A673 (cell line): ENCODE results near the gene DPYD. TPM values are rescaled to one million over a fixed set of nuclear protein-coding genes. Genes with fewer than 3 reads are reported as not detected.

Experiments
- BruUV-seq: library from RNA; stranded (reverse); fragments of 400-500 nt; replicated peaks from 2 replicates; lab custom pipeline; 2021; lab: Mats Ljungman, UMichigan
- CTCF ChIA-PET: fragments of 300-600 bp; sonication (Branson Sonifier 250); formaldehyde crosslinking; loops from one replicate; lab custom pipeline; 2022; ENCODE audit warnings: antibody characterized with exemption; lab: Charles Lee
- POLR2A ChIA-PET: fragments of 300-600 bp; sonication (Branson Sonifier 250); formaldehyde crosslinking; loops from one replicate; lab custom pipeline; 2022; ENCODE audit warnings: antibody characterized with exemption; ENCODE audit not compliant: low non-redundant PET; lab: Charles Lee
- DNase-seq: peaks from one replicate; pipeline ENCODE4 v3.0.0-alpha.2; 2015; ENCODE audit warnings: low spot score
- H3K27ac ChIP-seq: fragments of 200-600 bp; sonication (generic); 2 replicates; pipeline ENCODE4 v1.5.1; 2016; ENCODE audit warnings: mixed run types, low read depth, mild to moderate bottlenecking, mixed read lengths, antibody characterized with exemption, low read length; ENCODE audit not compliant: poor library complexity, severe bottlenecking
- H3K27me3 ChIP-seq: fragments of 200-600 bp; sonication (generic); replicated peaks from 2 replicates; pipeline ENCODE4 v1.6.1; 2017; ENCODE audit warnings: mixed run types, low read depth, mild to moderate bottlenecking, mixed read lengths, antibody characterized with exemption, low read length; ENCODE audit not compliant: insufficient read depth, poor library complexity
- H3K36me3 ChIP-seq: fragments of 200-600 bp; sonication (generic); 2 replicates; pipeline ENCODE4 v1.6.1; 2016; ENCODE audit warnings: mixed run types, mild to moderate bottlenecking, mixed read lengths, antibody characterized with exemption, low read length; ENCODE audit not compliant: insufficient read depth, poor library complexity, severe bottlenecking
- H3K4me1 ChIP-seq: fragments of 200-600 bp; sonication (generic); 2 replicates; pipeline ENCODE4 v1.6.1; 2017; ENCODE audit warnings: mixed run types, mild to moderate bottlenecking, mixed read lengths, antibody characterized with exemption, low read length; ENCODE audit not compliant: insufficient read depth, poor library complexity, severe bottlenecking
- H3K4me3 ChIP-seq: fragments of 200-600 bp; sonication (generic); 2 replicates; pipeline ENCODE4 v1.5.1; 2016; ENCODE audit warnings: low read depth, mixed run types, mild to moderate bottlenecking, mixed read lengths, low read length; ENCODE audit not compliant: poor library complexity, severe bottlenecking
- H3K9me3 ChIP-seq: fragments of 200-600 bp; sonication (generic); 2 replicates; pipeline ENCODE4 v1.6.1; 2016; ENCODE audit warnings: mixed run types, low read depth, mild to moderate bottlenecking, mixed read lengths, antibody characterized with exemption, low read length; ENCODE audit not compliant: poor library complexity, severe bottlenecking
- CTCF ChIP-seq: fragments of 300-800, 200-600 bp; sonication (generic); conservative IDR thresholded peaks from 2 replicates; pipeline ENCODE4 v1.5.1; 2017; ENCODE audit warnings: low read depth, mild to moderate bottlenecking, antibody characterized with exemption, low read length, moderate library complexity, mixed read lengths
- EZH2 ChIP-seq: fragments of 200-600 bp; sonication (generic); IDR thresholded peaks from 2 replicates; pipeline ENCODE4 v1.6.1; 2017; ENCODE audit warnings: borderline replicate concordance, low read depth, mild to moderate bottlenecking, mixed read lengths, antibody characterized with exemption, low read length; ENCODE audit not compliant: poor library complexity, severe bottlenecking
- intact Hi-C: fragments of 100-400 bp; cut with micrococcal nuclease; formaldehyde crosslinking; loops from one replicate; pipeline ENCODE4 v1.10.0; 2022; ENCODE audit not compliant: unreplicated experiment
- total RNA-seq: library from RNA; stranded (reverse); gene quantifications from 2 replicates; pipeline ENCODE4 v1.2.3, GENCODE V29; 2021

DPYD gene
- total RNA-seq, 1 experiment from 2014 or later, result 13.4 TPM

- Histone ChIP-seq H3K27me3 (no peaks in the 10 kb centered on the region), H3K4me1 (no peaks in the 10 kb centered on the region), H3K36me3 (no peaks in the 10 kb centered on the region), H3K9me3 (peaks cover 3% of the 10 kb centered on the region), H3K4me3 (no peak overlapping the region), H3K27ac (no peak overlapping the region)
- CTCF ChIA-PET, result no interaction called here
- no peak for DNase-seq
- POLR2A ChIA-PET, result no interaction called here
- TF ChIP-seq CTCF (no peak), EZH2 (no peak)
- BruUV-seq, result no TSS peak
- intact Hi-C loops, result no loop called here
These were observed 668.8 kb downstream of the DPYD start for GRCh38 chr1:97252076-97252475.

- no peak for DNase-seq
- no TSS peak for BruUV-seq
- ChIA-PET POLR2A (no interaction called here), CTCF (no interaction called here)
- Histone ChIP-seq H3K27ac (no peak overlapping the region), H3K4me3 (no peak overlapping the region), H3K4me1 (no peaks in the 10 kb centered on the region), H3K36me3 (no peaks in the 10 kb centered on the region), H3K27me3 (no peaks in the 10 kb centered on the region), H3K9me3 (peaks cover 3% of the 10 kb centered on the region)
- intact Hi-C loops, result loop anchor here (10.0 kb wide), 1 partner anchor 278 kb away; no protein-coding TSS in a partner anchor
- TF ChIP-seq CTCF (no peak), EZH2 (no peak)
These were observed 673.6 kb downstream of the DPYD start for GRCh38 chr1:97247196-97247595.

GRCh38 chr1:97245682-97246081 is 675.2 kb downstream of the DPYD start:
- H3K27me3 ChIP-seq, result no peaks in the 10 kb centered on the region
- ChIA-PET CTCF (no interaction called here), POLR2A (no interaction called here)
- H3K9me3 ChIP-seq, result peaks cover 3% of the 10 kb centered on the region
- DNase-seq, result no peak
- intact Hi-C loops, result loop anchor here (2.0 to 10.0 kb wide), 2 partner anchors 279 to 805 kb away; no protein-coding TSS in a partner anchor
- H3K36me3 ChIP-seq, result no peaks in the 10 kb centered on the region
- no peak overlapping the region for H3K27ac ChIP-seq
- H3K4me3 ChIP-seq, result no peak overlapping the region
- BruUV-seq, result no TSS peak
- TF ChIP-seq EZH2 (no peak), CTCF (no peak)
- H3K4me1 ChIP-seq, result no peaks in the 10 kb centered on the region
